ENCODE data around the gene ZBTB49. TPM values are rescaled to one million over a fixed set of nuclear protein-coding genes. Genes with fewer than 3 reads are reported as not detected.

The ZBTB49 gene
- total and polyA plus RNA-seq, 2 donors (not counting 3 experiments of a cell fraction or from before 2014, with no cell fraction given), result 3.8 to 5.8 TPM

DNA sequence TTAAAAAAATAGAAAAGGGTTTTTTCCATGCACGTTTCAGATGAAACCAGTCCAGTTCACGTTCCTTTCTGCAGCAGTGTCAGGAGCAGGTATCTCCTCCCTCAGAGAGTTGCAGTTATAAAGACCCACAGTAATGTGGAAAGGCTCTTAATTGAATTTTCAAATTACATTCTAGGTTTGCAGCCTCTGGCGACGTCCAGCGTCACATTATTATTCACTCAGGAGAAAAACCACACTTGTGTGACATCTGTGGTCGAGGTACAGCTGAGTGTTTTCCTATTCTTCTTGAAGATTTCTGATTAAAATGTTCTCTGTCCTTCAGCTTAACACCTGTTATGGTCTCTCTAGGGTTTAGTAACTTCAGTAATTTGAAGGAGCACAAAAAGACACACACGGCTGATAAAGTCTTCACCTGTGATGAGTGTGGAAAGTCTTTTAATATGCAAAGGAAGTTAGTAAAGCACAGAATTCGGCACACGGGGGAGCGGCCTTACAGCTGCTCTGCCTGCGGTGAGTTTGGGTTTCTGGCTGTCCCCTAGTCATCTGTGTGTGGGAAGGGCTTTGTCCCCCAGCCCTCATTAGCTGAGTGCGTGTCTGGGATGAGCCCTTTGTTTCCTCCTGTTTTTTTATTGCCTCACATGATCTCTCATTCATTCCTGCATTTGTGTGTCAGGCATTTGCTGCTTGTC lies 25.6 kb downstream of the ZBTB49 start:
- TF ChIP-seq POLR2AphosphoS5 (IDR thresholded peaks at IDR 0.05; ENCODE audit: insufficient read depth, low read depth, low read length) (no peak), JUN (IDR thresholded peaks at IDR 0.05; ENCODE audit: borderline replicate concordance, insufficient read depth, insufficient read length, low read depth) (no peak), EZH2 (IDR thresholded peaks at IDR 0.05; ENCODE audit: borderline replicate concordance, low read depth, low read length, severe bottlenecking) (no peak), CTCF (IDR thresholded peaks at IDR 0.05; ENCODE audit: extremely low read depth in 1 of 2, insufficient read depth in 1 of 2, low read depth in 1 of 2, low read length in 2 of 2) (no peak), FOS (IDR thresholded peaks at IDR 0.05; ENCODE audit: borderline replicate concordance, insufficient read depth, low read length) (no peak), MAX (IDR thresholded peaks at IDR 0.05; ENCODE audit: insufficient read depth, insufficient read length) (no peak), MYC (IDR thresholded peaks at IDR 0.05; ENCODE audit: low read depth, low read length) (no peak), POLR2A (IDR thresholded peaks at IDR 0.05; ENCODE audit: low read depth, low read length) (no peak), GATA2 (IDR thresholded peaks at IDR 0.05; ENCODE audit: insufficient read depth, insufficient read length, low read depth, low read length) (no peak)
- Histone ChIP-seq H3K9ac (replicated peaks; ENCODE audit: extremely low read depth, insufficient read depth, low read length) (no peak overlapping the region), H3K4me2 (ENCODE audit: insufficient read depth, low read length) (no peak overlapping the region), H3K79me2 (ENCODE audit: control insufficient read depth, insufficient read depth, low read length) (no peaks in the 10 kb centered on the region), H3K27me3 (ENCODE audit: control insufficient read depth in 2 of 2, insufficient read depth in 2 of 2, low read length in 2 of 2) (no peaks in the 10 kb centered on the region), H3K9me3 (replicated peaks; ENCODE audit: control insufficient read depth, insufficient read depth, low read length) (no peaks in the 10 kb centered on the region), H3K27ac (ENCODE audit: insufficient read depth, low read depth, low read length) (no peak overlapping the region), H4K20me1 (replicated peaks; ENCODE audit: control insufficient read depth, extremely low read depth, insufficient read depth, low read length) (no peaks in the 10 kb centered on the region), H3K4me1 (ENCODE audit: control insufficient read depth, extremely low read depth, insufficient read depth, low read length) (no peaks in the 10 kb centered on the region), H3K36me3 (ENCODE audit: control insufficient read depth in 2 of 2, extremely low read depth in 1 of 2, insufficient read depth in 2 of 2, low read length in 2 of 2) (peaks cover 3 to 24% of the 10 kb centered on the region in 2 experiments), H3K9me1 (replicated peaks; ENCODE audit: control insufficient read depth, extremely low read depth, insufficient read depth, low read length) (no peaks in the 10 kb centered on the region), H2AFZ (ENCODE audit: low read depth, low read length) (no peak overlapping the region), H3K4me3 (replicated peaks in 1 of 3; ENCODE audit: insufficient read depth in 1 of 3, low read depth in 1 of 3, low read length in 3 of 3) (no peak overlapping the region)
- DNase-seq (ENCODE audit: low read depth, low spot score) (no peak), FAIRE-seq (no peak)
- CTCF ChIA-PET, result interaction anchor here (2.3 kb wide), 1 partner anchor 8 kb away, joined by 8 read pairs; no protein-coding TSS in a partner anchor
- dilution Hi-C loops (cut with MboI; ENCODE audit: extremely low pct_ligation_motif_present, low sequenced_read_pairs) (no loop called here), intact Hi-C loops (cut with micrococcal nuclease) (no loop called here)
- POLR2A ChIA-PET, result no interaction called here
- BruUV-seq (replicated peaks), result no TSS peak

Data from endothelial cell of umbilical vein (primary cell).